Osteocyte (in vitro differentiated cells): ENCODE measurements around the gene OPRL1. TPM values are rescaled to one million over a fixed set of nuclear protein-coding genes. Genes with fewer than 3 reads are reported as not detected.

Experiments used
- DNase-seq: peaks from one replicate; pipeline ENCODE4 v3.0.0; 2021; ENCODE audit warnings: mixed read lengths; ENCODE audit not compliant: unreplicated experiment; ENCODE audit errors: extremely low spot score
- H3K27ac Mint-ChIP-seq: one replicate; pipeline ENCODE4 v1.8.0; 2021; ENCODE audit warnings: mild to moderate bottlenecking, mixed read lengths; ENCODE audit not compliant: unreplicated experiment
- H3K27me3 Mint-ChIP-seq: one replicate; pipeline ENCODE4 v1.8.0; 2021; ENCODE audit warnings: mixed read lengths; ENCODE audit not compliant: unreplicated experiment
- H3K36me3 Mint-ChIP-seq: one replicate; pipeline ENCODE4 v1.8.0; 2021; ENCODE audit warnings: mixed read lengths; ENCODE audit not compliant: unreplicated experiment
- H3K4me1 Mint-ChIP-seq: one replicate; pipeline ENCODE4 v1.8.0; 2021; ENCODE audit warnings: mixed read lengths; ENCODE audit not compliant: unreplicated experiment
- H3K4me3 Mint-ChIP-seq: one replicate; pipeline ENCODE4 v1.8.0; 2021; ENCODE audit warnings: mild to moderate bottlenecking, moderate library complexity, mixed read lengths; ENCODE audit not compliant: unreplicated experiment
- H3K9me3 Mint-ChIP-seq: one replicate; pipeline ENCODE4 v1.8.0; 2021; ENCODE audit warnings: mixed read lengths; ENCODE audit not compliant: unreplicated experiment
- CTCF ChIP-seq: fragments of 200-600 bp; sonication (generic); IDR thresholded peaks from 2 replicates; pipeline ENCODE4 v1.5.0; 2021; ENCODE audit warnings: antibody characterized with exemption, mild to moderate bottlenecking, moderate library complexity
- total RNA-seq: library from RNA; stranded (reverse); gene quantifications from 2 replicates; pipeline ENCODE4 v1.2.1, GENCODE V29; 2021

OPRL1 gene
- total RNA-seq, 1 donor from 2014 or later, result 2.1 TPM

- no peak overlapping the region for H3K27ac Mint-ChIP-seq
- peaks cover 6% of the 10 kb centered on the region for H3K36me3 Mint-ChIP-seq
- H3K4me1 Mint-ChIP-seq, result peaks cover 19% of the 10 kb centered on the region
- no peak for DNase-seq
- TF ChIP-seq CTCF, result no peak
- H3K9me3 Mint-ChIP-seq, result no peaks in the 10 kb centered on the region
- peak overlapping the region; percentile 44 for H3K4me3 Mint-ChIP-seq
- H3K27me3 Mint-ChIP-seq, result peaks cover 9% of the 10 kb centered on the region
Observed at GRCh38 chr20:64037498-64038213, 42.2 kb upstream of the OPRL1 start.

- DNase-seq, result no peak
- Mint-ChIP-seq H3K36me3 (peaks cover 6% of the 10 kb centered on the region), H3K27me3 (peaks cover 9% of the 10 kb centered on the region), H3K9me3 (no peaks in the 10 kb centered on the region), H3K4me1 (peaks cover 19% of the 10 kb centered on the region), H3K27ac (no peak overlapping the region), H3K4me3 (no peak overlapping the region)
- no peak for TF ChIP-seq CTCF
Observed at GRCh38 chr20:64038224-64038564, 41.7 kb upstream of the OPRL1 start.

- peak overlapping the region; percentile 65 for H3K4me3 Mint-ChIP-seq
- H3K27me3 Mint-ChIP-seq, result peaks cover 9% of the 10 kb centered on the region
- H3K36me3 Mint-ChIP-seq, result peaks cover 3% of the 10 kb centered on the region
- DNase-seq, result no peak
- H3K27ac Mint-ChIP-seq, result no peak overlapping the region
- H3K9me3 Mint-ChIP-seq, result no peaks in the 10 kb centered on the region
- peaks cover 23% of the 10 kb centered on the region for H3K4me1 Mint-ChIP-seq
- peak; percentile 82 for TF ChIP-seq CTCF
Observed at GRCh38 chr20:64038565-64039292, 41.2 kb upstream of the OPRL1 start.

- Mint-ChIP-seq H3K4me1 (peaks cover 29% of the 10 kb centered on the region), H3K9me3 (no peaks in the 10 kb centered on the region), H3K36me3 (peaks cover 3% of the 10 kb centered on the region), H3K27me3 (peaks cover 9% of the 10 kb centered on the region), H3K4me3 (peak overlapping the region; percentile 65), H3K27ac (no peak overlapping the region)
- no peak for DNase-seq
- no peak for TF ChIP-seq CTCF
Observed at GRCh38 chr20:64039293-64040160, 40.4 kb upstream of the OPRL1 start.
